Thoracic aorta (tissue), 2 donors: ENCODE data around the gene TMCC3. TPM values are rescaled to one million over a fixed set of nuclear protein-coding genes. Genes with fewer than 3 reads are reported as not detected.

ENCODE experiments used
- ATAC-seq: fragments of 150-250 bp; one replicate; pipeline ENCODE4 v1.8.0; 2017; ENCODE audit warnings: low read depth; ENCODE audit not compliant: insufficient number of reproducible peaks, low FRiP score
- DNase-seq: peaks from one replicate; pipeline ENCODE4 v3.0.0-alpha.2; 2020; ENCODE audit warnings: low spot score
- H3K27ac ChIP-seq, 2 donors: fragments of 200-600 bp; sonication (generic); 1 replicate in 1 of 2; 2 replicates in 1 of 2; pipeline ENCODE4 v1.5.1; 2016; ENCODE audit warnings: mild to moderate bottlenecking in 2 of 2, moderate library complexity in 2 of 2
- H3K27me3 ChIP-seq: fragments of 200-600 bp; sonication (generic); replicated peaks from 2 replicates; pipeline ENCODE4 v1.6.0; 2016; ENCODE audit warnings: mild to moderate bottlenecking; ENCODE audit not compliant: insufficient read depth
- H3K36me3 ChIP-seq: fragments of 200-600 bp; sonication (generic); one replicate; pipeline ENCODE4 v1.5.1; 2016
- H3K4me1 ChIP-seq, 2 donors: fragments of 200-600 bp; sonication (generic); 1 replicate in 1 of 2; 2 replicates in 1 of 2; pipeline versions ENCODE4 v1.5.1 to v1.6.0; 2016; ENCODE audit warnings: low read depth in 2 of 2, mild to moderate bottlenecking in 1 of 2; ENCODE audit not compliant: control insufficient read depth in 1 of 2
- H3K4me3 ChIP-seq: fragments of 200-600 bp; sonication (generic); 2 replicates; pipeline ENCODE4 v1.5.1; 2016; ENCODE audit warnings: mild to moderate bottlenecking
- H3K9me3 ChIP-seq: fragments of 200-600 bp; sonication (generic); 2 replicates; pipeline ENCODE4 v1.5.1; 2016
- total RNA-seq, 2 donors: library from RNA; depleted of rRNA; stranded (reverse); fragments of >200 nt; gene quantifications; one replicate each; pipeline versions ENCODE4 v1.1.0 to v1.2.3, GENCODE V29; 2016
- TF ChIP-seq, protein P1 (sequence below): fragments of 200-600 bp; sonication (generic); IDR thresholded peaks from one replicate; pipeline ENCODE4 v1.5.1; 2019; ENCODE audit warnings: antibody characterized with exemption

TMCC3 gene
- total RNA-seq, 2 donors from 2014 or later: 6.9 to 12.4 TPM

DNA sequence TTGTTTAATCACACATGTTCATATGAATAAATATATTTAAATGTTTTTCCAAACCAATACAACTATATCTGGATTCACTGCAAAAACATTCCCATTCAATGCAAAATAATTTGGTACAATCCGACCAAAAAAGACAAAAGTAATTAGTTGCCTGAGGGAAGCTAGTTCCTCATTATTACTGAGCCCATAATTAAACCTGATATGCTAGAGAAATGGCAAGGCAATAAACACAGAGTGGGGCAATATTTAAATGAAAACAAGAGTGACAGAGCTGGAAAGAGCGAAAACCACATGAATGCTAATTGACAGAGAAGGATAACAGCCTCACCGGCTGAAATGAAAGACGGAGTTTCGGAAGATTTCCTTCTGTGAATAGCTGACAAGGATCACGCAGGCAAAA is 82.6 kb downstream of the TMCC3 start:
- Histone ChIP-seq H3K4me3 (no peak overlapping the region), H3K27me3 (no peaks in the 10 kb centered on the region), H3K27ac (no peak overlapping the region), H3K9me3 (no peaks in the 10 kb centered on the region), H3K36me3 (peaks cover 4% of the 10 kb centered on the region), H3K4me1 (no peaks in the 10 kb centered on the region)
- TF ChIP-seq, protein P1, sequence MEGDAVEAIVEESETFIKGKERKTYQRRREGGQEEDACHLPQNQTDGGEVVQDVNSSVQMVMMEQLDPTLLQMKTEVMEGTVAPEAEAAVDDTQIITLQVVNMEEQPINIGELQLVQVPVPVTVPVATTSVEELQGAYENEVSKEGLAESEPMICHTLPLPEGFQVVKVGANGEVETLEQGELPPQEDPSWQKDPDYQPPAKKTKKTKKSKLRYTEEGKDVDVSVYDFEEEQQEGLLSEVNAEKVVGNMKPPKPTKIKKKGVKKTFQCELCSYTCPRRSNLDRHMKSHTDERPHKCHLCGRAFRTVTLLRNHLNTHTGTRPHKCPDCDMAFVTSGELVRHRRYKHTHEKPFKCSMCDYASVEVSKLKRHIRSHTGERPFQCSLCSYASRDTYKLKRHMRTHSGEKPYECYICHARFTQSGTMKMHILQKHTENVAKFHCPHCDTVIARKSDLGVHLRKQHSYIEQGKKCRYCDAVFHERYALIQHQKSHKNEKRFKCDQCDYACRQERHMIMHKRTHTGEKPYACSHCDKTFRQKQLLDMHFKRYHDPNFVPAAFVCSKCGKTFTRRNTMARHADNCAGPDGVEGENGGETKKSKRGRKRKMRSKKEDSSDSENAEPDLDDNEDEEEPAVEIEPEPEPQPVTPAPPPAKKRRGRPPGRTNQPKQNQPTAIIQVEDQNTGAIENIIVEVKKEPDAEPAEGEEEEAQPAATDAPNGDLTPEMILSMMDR: no peak
- DNase-seq (no peak), ATAC-seq (no peak)

- Histone ChIP-seq H3K27me3 (no peaks in the 10 kb centered on the region), H3K36me3 (peaks cover 4% of the 10 kb centered on the region), H3K9me3 (no peaks in the 10 kb centered on the region), H3K4me3 (no peak overlapping the region), H3K4me1 (no peaks in the 10 kb centered on the region), H3K27ac (no peak overlapping the region)
- ATAC-seq: no peak
- TF ChIP-seq, protein P1: no peak
- no peak for DNase-seq
Observed at GRCh38 chr12:94566345-94566744, 84.0 kb downstream of the TMCC3 start.

- ATAC-seq: no peak
- Histone ChIP-seq H3K27ac (no peak overlapping the region), H3K4me3 (no peak overlapping the region), H3K4me1 (no peaks in the 10 kb centered on the region), H3K27me3 (no peaks in the 10 kb centered on the region), H3K36me3 (peaks cover under 1% of the 10 kb centered on the region), H3K9me3 (no peaks in the 10 kb centered on the region)
- TF ChIP-seq, protein P1: no peak
- no peak for DNase-seq
Observed at GRCh38 chr12:94565683-94566082, 84.7 kb downstream of the TMCC3 start.

DNA sequence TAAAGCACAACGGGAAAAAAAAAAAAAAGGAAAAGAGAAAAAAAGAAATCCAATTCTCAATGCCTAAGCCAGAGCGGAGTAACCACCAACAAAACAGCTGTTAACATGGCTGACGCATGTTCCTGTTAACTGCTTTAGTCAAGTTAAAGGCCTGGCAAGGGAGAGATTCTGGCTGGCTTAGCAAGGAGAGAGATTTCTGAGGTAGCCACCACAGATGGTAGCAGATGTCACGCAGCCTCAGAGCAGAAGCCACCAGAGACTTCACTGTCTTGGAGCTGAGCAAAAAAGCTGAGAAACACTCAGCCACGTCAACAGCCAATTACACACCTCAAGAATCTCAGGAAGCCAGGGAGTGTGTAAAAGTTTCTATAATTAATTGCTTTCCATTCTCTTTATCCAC is 87.1 kb downstream of the TMCC3 start:
- Histone ChIP-seq H3K27ac (no peak overlapping the region), H3K4me1 (no peaks in the 10 kb centered on the region), H3K4me3 (no peak overlapping the region), H3K27me3 (no peaks in the 10 kb centered on the region), H3K36me3 (no peaks in the 10 kb centered on the region), H3K9me3 (no peaks in the 10 kb centered on the region)
- ATAC-seq: no peak
- TF ChIP-seq, protein P1: no peak
- DNase-seq: no peak

GRCh38 chr12:94561943-94562411 is 88.4 kb downstream of the TMCC3 start:
- Histone ChIP-seq H3K4me1 (no peaks in the 10 kb centered on the region), H3K36me3 (no peaks in the 10 kb centered on the region), H3K27ac (no peak overlapping the region), H3K4me3 (no peak overlapping the region), H3K9me3 (no peaks in the 10 kb centered on the region), H3K27me3 (no peaks in the 10 kb centered on the region)
- no peak for DNase-seq
- no peak for ATAC-seq
- TF ChIP-seq, protein P1: no peak
